ENCODE measurements around the gene MPHOSPH10. TPM values are rescaled to one million over a fixed set of nuclear protein-coding genes. Genes with fewer than 3 reads are reported as not detected.

Gene MPHOSPH10
- polyA plus RNA-seq, 1 of the 3 experiments (the other 2 are of a cell fraction): 8.7 TPM

DNA sequence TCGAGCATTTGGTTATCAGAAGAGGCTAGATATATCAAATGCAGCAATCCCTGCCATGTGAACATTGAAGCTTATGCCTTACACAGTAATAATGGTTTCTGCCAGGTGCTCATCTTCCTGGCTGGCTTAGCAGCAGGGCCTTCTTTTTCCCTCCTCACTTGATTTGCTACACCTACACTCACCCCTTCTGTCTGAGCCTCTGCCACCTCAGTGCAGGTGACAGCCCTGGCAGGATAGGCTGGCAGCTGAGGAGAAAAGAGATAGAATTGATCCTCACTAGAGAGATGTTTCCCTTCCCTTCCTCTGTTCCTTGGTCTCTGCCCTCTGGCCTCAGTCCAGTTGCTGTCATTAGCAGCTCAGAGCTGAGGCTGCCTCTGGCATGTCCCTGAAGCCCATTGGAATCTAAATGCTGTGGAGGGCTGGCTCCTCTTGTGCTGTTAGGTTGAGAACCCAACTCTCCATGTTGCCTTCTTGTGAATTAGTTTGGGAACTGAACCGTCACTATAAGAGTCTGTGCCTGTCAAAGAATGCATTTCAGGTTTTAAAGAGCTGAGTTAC is 18.2 kb downstream of the MPHOSPH10 start:
- Histone ChIP-seq H3K79me2 (ENCODE audit: insufficient read depth) (no peaks in the 10 kb centered on the region), H3K9ac (no peak overlapping the region), H3K27me3 (ENCODE audit: insufficient read depth) (peaks cover 4% of the 10 kb centered on the region; the same call in 1 of the 2 replicates), H4K20me1 (ENCODE audit: insufficient read depth) (no peaks in the 10 kb centered on the region), H3K9me2 (no peaks in the 10 kb centered on the region), H3F3A (replicated peaks; ENCODE audit: insufficient read depth) (peaks cover 11% of the 10 kb centered on the region), H2AFZ (ENCODE audit: low read depth) (no peak overlapping the region), H3K9me3 (no peaks in the 10 kb centered on the region), H3K4me3 (ENCODE audit: low read depth in 2 of 2, low read length in 1 of 2) (no peak overlapping the region), H3K4me2 (no peak overlapping the region), H3K4me1 (ENCODE audit: control insufficient read depth in 1 of 2, insufficient read depth in 2 of 2, low read depth in 1 of 2, low read length in 1 of 2) (peaks cover 0 to under 1% of the 10 kb centered on the region in 2 experiments; a peak in 1 of 4 replicates), H3K27ac (ENCODE audit: low read depth in 2 of 2, low read length in 1 of 2) (no peak overlapping the region), H3K36me3 (replicated peaks in 1 of 2; ENCODE audit: control insufficient read depth in 1 of 2, insufficient read depth in 2 of 2, low read length in 1 of 2) (peaks cover 53 to 66% of the 10 kb centered on the region in 2 experiments)
- 100% methylated on average over 2 of the region's 2 CpGs for WGBS (ENCODE audit: low lambda C conversion rate)
- ChIA-PET POLR2A (no interaction called here), CTCF (interaction anchor here (1.0 to 8.5 kb wide), 4 partner anchors 8 to 365 kb away, joined by 3 to 42 read pairs (median 10); partner anchors contain the start of gene MCEE)
- no peak for DNase-seq
- TF ChIP-seq, protein P1, sequence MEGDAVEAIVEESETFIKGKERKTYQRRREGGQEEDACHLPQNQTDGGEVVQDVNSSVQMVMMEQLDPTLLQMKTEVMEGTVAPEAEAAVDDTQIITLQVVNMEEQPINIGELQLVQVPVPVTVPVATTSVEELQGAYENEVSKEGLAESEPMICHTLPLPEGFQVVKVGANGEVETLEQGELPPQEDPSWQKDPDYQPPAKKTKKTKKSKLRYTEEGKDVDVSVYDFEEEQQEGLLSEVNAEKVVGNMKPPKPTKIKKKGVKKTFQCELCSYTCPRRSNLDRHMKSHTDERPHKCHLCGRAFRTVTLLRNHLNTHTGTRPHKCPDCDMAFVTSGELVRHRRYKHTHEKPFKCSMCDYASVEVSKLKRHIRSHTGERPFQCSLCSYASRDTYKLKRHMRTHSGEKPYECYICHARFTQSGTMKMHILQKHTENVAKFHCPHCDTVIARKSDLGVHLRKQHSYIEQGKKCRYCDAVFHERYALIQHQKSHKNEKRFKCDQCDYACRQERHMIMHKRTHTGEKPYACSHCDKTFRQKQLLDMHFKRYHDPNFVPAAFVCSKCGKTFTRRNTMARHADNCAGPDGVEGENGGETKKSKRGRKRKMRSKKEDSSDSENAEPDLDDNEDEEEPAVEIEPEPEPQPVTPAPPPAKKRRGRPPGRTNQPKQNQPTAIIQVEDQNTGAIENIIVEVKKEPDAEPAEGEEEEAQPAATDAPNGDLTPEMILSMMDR (IDR thresholded peaks at IDR 0.05): no peak
- no peak for TF ChIP-seq POLR2AphosphoS5 (IDR thresholded peaks at IDR 0.05; ENCODE audit: low read depth, low read length)
- no peak for TF ChIP-seq RAD21 (IDR thresholded peaks at IDR 0.05; ENCODE audit: low read length)
- TF ChIP-seq RFX5 (IDR thresholded peaks at IDR 0.05; ENCODE audit: low read length): no peak
- TF ChIP-seq GABPA (IDR thresholded peaks at IDR 0.05; ENCODE audit: low read depth): no peak
- no peak for TF ChIP-seq RXRA (IDR thresholded peaks at IDR 0.05; ENCODE audit: borderline replicate concordance, low read depth)
- no peak for TF ChIP-seq SIN3A (IDR thresholded peaks at IDR 0.05; ENCODE audit: borderline replicate concordance, low read depth, low read length)
- TF ChIP-seq NRF1 (IDR thresholded peaks at IDR 0.05; ENCODE audit: low read depth, low read length): no peak
- TF ChIP-seq FOXJ3 (CRISPR knock-in tag; IDR thresholded peaks at IDR 0.05): no peak
- TF ChIP-seq, protein P2, sequence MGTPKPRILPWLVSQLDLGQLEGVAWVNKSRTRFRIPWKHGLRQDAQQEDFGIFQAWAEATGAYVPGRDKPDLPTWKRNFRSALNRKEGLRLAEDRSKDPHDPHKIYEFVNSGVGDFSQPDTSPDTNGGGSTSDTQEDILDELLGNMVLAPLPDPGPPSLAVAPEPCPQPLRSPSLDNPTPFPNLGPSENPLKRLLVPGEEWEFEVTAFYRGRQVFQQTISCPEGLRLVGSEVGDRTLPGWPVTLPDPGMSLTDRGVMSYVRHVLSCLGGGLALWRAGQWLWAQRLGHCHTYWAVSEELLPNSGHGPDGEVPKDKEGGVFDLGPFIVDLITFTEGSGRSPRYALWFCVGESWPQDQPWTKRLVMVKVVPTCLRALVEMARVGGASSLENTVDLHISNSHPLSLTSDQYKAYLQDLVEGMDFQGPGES (IDR thresholded peaks at IDR 0.05; ENCODE audit: low read depth, low read length): no peak
- TF ChIP-seq, protein P3, sequence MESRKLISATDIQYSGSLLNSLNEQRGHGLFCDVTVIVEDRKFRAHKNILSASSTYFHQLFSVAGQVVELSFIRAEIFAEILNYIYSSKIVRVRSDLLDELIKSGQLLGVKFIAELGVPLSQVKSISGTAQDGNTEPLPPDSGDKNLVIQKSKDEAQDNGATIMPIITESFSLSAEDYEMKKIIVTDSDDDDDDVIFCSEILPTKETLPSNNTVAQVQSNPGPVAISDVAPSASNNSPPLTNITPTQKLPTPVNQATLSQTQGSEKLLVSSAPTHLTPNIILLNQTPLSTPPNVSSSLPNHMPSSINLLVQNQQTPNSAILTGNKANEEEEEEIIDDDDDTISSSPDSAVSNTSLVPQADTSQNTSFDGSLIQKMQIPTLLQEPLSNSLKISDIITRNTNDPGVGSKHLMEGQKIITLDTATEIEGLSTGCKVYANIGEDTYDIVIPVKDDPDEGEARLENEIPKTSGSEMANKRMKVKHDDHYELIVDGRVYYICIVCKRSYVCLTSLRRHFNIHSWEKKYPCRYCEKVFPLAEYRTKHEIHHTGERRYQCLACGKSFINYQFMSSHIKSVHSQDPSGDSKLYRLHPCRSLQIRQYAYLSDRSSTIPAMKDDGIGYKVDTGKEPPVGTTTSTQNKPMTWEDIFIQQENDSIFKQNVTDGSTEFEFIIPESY (IDR thresholded peaks at IDR 0.05; ENCODE audit: borderline replicate concordance, low read depth): no peak
- no peak for TF ChIP-seq JUND (IDR thresholded peaks at IDR 0.05)
- TF ChIP-seq, protein P4, sequence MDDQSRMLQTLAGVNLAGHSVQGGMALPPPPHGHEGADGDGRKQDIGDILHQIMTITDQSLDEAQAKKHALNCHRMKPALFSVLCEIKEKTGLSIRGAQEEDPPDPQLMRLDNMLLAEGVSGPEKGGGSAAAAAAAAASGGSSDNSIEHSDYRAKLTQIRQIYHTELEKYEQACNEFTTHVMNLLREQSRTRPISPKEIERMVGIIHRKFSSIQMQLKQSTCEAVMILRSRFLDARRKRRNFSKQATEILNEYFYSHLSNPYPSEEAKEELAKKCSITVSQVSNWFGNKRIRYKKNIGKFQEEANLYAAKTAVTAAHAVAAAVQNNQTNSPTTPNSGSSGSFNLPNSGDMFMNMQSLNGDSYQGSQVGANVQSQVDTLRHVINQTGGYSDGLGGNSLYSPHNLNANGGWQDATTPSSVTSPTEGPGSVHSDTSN (IDR thresholded peaks at IDR 0.05): no peak
- no peak for TF ChIP-seq TAF1 (IDR thresholded peaks at IDR 0.05; ENCODE audit: borderline replicate concordance, low read depth, low read length)
- no peak for TF ChIP-seq MEF2A (IDR thresholded peaks at IDR 0.05; ENCODE audit: borderline replicate concordance, low read depth)
- no peak for TF ChIP-seq MXI1 (IDR thresholded peaks at IDR 0.05; ENCODE audit: low read depth, low read length)
- no peak for TF ChIP-seq FOSL2 (IDR thresholded peaks at IDR 0.05; ENCODE audit: borderline replicate concordance, low read depth)
- TF ChIP-seq FOXM1 (IDR thresholded peaks at IDR 0.05; ENCODE audit: low read depth): no peak
- no peak for TF ChIP-seq TEAD4 (IDR thresholded peaks at IDR 0.05; ENCODE audit: borderline replicate concordance, insufficient read depth)
- no peak for TF ChIP-seq RCOR1 (IDR thresholded peaks at IDR 0.05; ENCODE audit: low read length)

Measured in SK-N-SH (cell line).